Left renal pelvis (tissue), 4 donors: Measurements from ENCODE around the gene CASKIN2. TPM values are rescaled to one million over a fixed set of nuclear protein-coding genes. Genes with fewer than 3 reads are reported as not detected.

Experiments used
- DNase-seq, 4 donors: peaks; one replicate each; pipeline ENCODE4 v3.0.0-alpha.2; 2013; ENCODE audit warnings: low read depth in 4 of 4, low spot score in 3 of 4
- polyA plus RNA-seq, 4 donors: library from polyadenylated mRNA; unstranded; fragments of 120-200 nt; gene quantifications; one replicate each; pipeline ENCODE4 v1.2.1, GENCODE V29; 2013; ENCODE audit not compliant: insufficient read length in 4 of 4

Gene CASKIN2, protein sequence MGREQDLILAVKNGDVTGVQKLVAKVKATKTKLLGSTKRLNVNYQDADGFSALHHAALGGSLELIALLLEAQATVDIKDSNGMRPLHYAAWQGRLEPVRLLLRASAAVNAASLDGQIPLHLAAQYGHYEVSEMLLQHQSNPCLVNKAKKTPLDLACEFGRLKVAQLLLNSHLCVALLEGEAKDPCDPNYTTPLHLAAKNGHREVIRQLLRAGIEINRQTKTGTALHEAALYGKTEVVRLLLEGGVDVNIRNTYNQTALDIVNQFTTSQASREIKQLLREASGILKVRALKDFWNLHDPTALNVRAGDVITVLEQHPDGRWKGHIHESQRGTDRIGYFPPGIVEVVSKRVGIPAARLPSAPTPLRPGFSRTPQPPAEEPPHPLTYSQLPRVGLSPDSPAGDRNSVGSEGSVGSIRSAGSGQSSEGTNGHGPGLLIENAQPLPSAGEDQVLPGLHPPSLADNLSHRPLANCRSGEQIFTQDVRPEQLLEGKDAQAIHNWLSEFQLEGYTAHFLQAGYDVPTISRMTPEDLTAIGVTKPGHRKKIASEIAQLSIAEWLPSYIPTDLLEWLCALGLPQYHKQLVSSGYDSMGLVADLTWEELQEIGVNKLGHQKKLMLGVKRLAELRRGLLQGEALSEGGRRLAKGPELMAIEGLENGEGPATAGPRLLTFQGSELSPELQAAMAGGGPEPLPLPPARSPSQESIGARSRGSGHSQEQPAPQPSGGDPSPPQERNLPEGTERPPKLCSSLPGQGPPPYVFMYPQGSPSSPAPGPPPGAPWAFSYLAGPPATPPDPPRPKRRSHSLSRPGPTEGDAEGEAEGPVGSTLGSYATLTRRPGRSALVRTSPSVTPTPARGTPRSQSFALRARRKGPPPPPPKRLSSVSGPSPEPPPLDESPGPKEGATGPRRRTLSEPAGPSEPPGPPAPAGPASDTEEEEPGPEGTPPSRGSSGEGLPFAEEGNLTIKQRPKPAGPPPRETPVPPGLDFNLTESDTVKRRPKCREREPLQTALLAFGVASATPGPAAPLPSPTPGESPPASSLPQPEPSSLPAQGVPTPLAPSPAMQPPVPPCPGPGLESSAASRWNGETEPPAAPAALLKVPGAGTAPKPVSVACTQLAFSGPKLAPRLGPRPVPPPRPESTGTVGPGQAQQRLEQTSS (N-terminal part only)
- polyA plus RNA-seq, result 10 to 100 TPM; 22.5 to 34.6 (median 30.5) TPM

- DNase-seq, result peak; percentile 90 to 92 (median 90)
Observed at GRCh38 chr17:75515496-75516254, at the start of gene CASKIN2. Gene CASKIN2 (minus strand): TSS chr17:75515537. CDS start chr17:75513804, 1,733 bp downstream.

DNA sequence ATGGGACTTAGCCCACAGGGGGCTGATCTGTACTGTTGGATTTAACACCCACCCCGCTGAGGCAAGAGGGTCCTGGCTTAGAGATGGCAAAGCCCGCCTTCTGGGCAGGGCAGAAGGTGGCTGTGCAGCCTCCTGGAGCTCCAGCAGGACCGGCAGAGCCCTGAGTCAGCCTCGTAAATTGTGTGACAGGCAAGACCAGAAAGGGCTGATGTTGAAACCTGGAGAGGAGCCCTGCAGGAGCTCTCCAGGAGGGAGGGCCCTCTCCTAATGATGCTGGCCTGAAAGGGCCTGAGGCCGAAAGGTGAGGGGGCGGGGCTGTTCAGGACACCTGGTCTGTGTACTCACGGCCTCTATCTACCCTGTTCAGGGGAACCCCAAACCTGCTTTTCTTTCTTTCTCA lies 49.7 kb upstream of the CASKIN2 start:
- DNase-seq, result no peak

DNA sequence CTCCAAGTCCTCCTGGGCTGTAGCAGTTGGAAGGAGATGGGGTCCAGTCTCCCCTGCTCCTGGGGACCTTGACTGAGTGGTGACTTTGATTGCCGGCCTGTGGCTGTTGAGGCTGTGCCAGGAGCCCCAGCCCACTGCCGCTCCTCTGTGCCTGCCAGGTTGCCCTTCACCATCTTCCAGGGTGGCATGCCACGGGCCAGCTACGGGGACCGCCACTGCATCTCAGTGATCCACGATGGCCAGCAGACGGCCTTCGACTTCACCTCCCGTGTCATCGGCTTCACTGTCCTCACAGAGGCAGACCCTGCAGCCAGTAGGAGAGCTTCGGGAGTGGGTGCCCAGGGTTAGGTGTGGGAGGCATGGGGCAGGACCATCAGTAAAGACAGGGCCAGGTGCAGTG lies 48.9 kb upstream of the CASKIN2 start:
- DNase-seq, result no peak

DNA sequence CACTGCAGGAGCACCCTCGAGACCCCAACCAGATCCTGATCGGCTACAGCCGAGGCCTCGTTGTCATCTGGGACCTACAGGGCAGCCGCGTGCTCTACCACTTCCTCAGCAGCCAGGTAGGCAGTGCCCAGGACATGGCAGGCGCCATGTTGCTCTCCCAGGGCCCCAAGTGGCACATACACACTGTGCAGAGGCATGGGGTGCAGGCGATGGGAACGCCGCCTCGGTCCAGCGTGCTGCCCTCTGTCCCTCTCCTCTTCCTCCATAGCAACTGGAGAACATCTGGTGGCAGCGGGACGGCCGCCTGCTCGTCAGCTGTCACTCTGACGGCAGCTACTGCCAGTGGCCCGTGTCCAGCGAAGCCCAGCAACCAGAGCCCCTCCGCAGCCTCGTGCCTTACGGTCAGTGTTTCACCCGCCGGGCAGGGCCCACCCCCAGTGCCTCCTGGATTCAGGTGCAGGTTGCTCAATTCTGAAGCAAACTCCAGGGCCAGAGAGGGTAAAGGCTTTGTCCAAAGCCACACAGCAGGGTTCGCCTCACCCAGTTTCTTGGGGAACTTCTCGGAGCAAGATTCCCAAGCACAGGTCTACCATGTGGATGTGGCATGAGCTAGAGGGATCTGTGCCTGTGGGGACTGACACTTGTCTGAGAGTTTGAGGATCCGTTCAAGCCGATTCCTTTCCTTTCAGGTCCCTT lies 47.9 kb upstream of the CASKIN2 start:
- DNase-seq, result no peak

DNA sequence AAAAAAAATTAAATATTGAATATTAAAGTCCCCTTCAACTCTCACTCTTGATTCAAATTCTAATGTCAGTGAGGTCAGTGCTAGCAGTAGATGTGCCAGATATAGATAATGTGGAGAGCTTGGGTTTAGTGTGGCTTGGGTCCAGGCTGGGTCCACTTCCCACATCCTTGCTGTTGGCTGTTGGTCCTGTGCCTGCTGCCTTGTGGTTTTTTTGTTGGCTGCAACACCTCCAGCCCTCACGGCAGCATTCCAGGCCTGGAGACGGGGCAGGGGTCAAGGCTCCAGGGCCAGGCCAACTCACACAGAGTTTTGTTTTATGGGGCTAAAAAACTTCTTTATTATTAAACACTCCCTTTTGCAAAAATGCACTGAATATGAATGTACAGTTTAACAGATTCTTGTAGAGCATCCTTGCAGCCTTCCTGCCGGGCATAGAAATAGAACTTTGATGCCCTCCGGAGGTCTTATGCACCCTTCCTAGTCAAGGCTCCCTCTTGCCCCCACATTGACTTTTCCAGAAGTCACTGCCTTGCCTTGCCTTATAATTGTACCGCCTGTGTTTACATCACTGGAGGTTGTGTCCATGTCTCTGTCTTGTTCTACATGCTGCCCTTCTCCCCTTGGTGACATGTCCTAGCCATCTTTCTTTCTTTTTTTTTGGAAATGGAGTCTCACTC lies 46.7 kb upstream of the CASKIN2 start:
- DNase-seq, result no peak

GRCh38 chr17:75559958-75560533 lies 44.7 kb upstream of the CASKIN2 start:
- no peak for DNase-seq

GRCh38 chr17:75558666-75559530 lies 43.6 kb upstream of the CASKIN2 start:
- DNase-seq, result no peak

DNA sequence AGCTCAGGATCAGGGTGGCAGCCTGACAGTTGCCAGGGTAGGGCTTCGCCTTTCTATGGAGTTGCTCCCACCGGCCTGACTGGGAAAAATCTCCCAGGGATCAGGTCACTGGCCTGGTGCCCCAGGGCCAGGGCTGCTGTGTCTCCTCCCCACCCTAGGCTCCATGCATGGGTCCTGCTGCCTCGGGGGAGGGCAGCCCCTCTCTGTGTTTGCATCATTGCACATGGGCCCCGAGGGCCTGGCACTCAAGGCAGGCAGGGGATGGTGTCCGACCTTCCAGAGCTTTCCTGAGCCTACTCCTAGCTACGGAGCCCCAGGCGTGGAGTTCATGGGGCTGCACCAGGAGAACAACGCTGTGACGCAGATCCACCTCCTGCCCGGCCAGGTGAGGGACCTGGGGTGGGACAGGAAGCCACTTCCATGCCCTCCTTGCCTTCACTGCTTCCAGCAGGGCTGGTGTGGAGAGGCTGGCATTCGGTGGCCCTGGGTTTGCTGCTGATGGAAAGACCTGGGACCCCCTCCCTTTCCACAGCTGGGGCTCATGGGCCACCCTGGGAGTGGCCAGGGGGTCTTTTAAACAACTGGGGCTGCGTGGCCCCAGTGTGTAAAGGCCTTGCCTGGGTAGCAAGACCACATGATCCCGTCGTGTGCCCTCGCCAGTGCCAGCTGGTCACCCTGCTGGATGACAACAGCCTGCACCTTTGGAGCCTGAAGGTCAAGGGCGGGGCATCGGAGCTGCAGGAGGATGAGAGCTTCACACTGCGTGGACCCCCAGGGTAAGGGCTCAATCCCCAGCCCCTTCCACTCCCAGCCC lies 42.7 kb upstream of the CASKIN2 start:
- DNase-seq, result no peak

DNA sequence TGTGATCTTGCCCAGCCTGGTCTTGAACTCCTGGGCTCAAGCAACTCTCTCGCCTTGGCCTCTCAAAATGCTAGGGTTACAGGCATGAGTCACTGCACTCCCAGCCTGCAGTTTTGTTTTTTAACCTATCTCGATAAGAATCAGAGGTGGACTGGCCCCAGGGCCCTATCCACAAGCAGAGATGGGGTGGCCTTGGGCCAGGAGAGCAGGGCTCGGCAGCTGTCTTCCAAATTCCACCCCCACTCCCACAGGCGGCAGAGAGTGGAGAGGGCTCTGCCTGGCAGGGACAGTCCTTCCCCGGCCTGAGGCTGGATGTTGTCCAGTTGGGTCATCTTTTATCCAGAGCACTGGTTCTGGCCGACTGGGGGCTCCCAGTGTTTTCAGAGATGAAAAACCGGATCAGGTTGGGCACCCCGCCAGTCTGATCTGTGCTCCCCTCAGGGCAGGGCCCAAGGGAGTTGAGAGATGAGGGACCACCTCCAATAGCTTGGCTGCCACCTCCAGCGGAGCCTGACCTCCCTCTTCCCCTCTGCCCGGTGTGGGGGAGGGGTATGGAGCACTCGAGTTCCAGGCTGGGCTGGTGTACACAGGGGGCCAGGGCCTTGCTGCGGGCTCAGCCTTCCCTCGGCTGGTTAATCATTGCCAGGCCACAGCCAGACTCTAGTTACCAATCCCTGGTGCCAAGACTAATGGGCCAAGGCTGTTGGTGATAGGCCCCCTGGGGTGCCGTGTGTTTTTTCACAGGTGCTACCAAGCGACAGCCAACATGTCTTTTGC lies 41.9 kb upstream of the CASKIN2 start:
- DNase-seq, result peak; percentile 67 to 79 (median 73)

GRCh38 chr17:75555679-75556153 lies 40.4 kb upstream of the CASKIN2 start:
- no peak for DNase-seq

DNA sequence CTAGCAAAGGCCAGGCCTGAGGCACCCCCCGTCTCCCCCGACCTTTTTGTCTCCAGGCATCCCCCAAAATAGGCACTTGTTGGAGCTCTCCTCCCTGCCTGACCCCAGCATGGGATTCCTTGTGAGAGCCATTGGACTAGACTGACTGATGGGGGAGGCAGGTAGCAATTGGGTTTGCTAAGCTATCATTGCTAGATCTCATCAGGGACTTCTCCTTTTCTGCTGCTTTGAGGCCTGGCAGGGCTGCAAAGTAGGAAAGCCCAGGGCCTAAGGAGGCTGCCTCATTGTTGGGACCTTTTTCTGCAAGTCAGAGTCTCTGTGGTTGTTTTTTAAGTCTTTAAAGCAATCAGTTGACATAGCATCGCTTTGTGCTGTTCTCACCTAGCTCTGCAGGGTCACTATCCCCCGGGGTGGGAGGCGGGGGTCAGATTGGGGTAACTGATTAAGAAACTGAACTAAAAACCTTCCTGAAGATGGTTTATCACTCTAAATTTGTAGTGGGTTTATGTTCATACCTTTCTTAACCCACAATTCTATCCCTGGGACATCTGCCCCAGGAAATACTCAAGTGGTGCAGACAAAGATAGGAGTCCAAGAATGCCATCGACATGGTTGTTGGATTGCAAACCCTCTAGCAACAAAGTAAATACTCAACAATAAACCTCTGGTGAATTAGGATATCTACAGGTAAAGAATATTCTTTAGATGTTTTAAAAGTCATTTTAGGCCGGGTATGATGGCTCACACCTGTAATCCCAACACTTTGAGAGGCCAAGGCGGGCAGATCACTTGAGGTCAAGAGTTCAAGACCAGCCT lies 38.2 kb upstream of the CASKIN2 start:
- no peak for DNase-seq

DNA sequence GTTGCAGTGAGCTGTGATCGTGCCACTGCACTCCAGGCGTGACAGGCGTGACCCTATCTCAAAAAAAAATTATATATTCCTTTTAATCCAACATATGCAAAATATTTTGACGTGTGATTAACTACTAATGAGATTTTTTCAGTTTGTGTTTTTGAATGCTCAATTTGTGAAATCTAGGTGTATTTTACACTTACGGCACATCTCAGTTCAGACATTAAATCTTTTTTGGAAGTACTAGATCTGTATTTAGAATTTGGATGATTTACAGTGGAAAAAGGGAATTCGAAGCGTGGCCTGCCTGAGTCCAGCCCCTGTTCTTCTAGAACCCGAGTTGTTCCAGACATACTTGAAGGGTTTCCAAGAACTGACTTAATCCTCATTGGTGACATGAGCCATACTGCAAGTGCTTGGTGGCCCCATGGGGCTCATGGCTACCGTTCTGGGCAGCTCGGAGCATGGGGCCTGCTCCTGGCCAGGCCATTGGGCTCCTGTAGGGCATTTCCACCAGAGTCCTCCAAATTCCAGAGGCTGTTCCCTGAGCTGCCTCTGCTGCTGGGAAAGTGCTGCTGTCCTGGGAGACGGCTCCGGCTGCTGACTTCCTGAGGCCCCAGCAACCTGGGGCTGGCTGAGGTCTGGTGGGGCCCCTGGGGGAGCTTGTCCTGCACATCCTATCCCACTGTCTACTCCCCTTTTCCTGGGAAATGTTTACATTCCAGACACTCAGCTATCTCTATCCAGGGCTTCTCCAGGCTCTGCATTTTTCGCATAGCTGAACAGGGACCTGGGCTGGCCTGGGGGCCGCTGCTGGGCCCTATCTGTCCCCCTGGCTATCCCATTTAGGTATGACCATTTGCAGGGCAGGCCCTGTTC lies 37.3 kb upstream of the CASKIN2 start:
- no peak for DNase-seq

- no peak for DNase-seq
Observed at GRCh38 chr17:75551266-75551665, 35.9 kb upstream of the CASKIN2 start.

- DNase-seq, result no peak
Observed at GRCh38 chr17:75550139-75550465, 34.8 kb upstream of the CASKIN2 start.
